NCI-H510A (cell line): ENCODE data around the gene CLASRP.

Source experiments
- DNase-seq: peaks from one replicate; lab custom pipeline; 2025; lab: John Stamatoyannopoulos, UW

CLASRP gene

DNA sequence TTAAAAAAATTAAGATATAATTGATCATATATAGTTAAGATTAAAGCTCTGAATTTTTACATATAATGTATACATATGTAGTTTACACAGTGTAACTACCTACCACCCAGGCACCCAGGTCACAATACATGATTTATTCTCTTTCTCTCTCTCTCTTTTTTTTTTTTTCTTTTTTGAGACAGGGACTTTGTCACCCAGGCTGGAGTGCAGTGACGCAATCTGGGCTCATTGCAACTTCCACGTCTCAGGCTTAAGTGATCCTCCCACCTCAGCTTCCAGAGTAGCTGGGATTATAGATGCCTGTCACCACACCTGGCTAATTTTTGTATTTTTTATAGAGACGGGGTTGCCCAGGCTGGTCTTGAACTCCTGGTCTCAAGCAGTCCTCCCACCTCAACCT, 18.8 kb upstream of the CLASRP start:
- no peak for DNase-seq

GRCh38 chr19:45021971-45022370, 16.9 kb upstream of the CLASRP start:
- no peak for DNase-seq

DNA sequence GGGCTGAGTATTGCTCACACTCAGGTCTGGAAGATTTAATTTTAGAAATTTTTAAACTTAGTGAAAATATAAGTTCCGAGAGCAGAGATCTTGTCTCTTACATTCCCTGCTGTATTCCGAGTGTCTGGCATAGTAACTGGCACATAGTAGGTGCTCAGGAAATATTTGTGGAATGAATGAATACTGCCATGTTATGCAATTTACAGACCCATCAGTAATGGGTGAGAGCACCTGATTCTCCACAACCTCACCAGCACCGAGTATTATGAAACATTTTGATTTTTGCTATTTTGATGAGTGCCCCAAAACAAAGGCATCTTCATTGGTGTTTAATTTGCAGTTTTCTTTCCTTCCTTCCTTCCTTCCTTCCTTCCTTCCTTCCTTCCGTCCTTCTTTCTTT, 15.8 kb upstream of the CLASRP start:
- DNase-seq = no peak

DNA sequence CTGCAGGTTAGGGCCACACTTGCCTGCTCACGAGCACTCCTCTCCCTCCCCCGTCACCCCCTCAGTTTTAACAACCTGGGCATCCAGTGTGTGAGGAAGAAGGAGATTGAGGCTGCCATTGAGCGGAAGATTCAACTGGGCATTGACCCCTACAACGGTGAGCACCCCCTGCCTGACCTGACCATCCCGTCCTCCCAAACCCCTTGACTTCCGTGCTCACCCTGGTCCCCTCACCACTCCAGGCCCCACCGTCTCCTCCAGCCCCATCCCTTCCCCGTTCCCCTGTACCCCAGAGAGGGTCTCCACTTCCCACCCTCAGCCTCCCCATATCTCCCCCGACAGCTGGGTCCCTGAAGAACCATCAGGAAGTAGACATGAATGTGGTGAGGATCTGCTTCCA, 13.6 kb upstream of the CLASRP start:
- DNase-seq = no peak

DNA sequence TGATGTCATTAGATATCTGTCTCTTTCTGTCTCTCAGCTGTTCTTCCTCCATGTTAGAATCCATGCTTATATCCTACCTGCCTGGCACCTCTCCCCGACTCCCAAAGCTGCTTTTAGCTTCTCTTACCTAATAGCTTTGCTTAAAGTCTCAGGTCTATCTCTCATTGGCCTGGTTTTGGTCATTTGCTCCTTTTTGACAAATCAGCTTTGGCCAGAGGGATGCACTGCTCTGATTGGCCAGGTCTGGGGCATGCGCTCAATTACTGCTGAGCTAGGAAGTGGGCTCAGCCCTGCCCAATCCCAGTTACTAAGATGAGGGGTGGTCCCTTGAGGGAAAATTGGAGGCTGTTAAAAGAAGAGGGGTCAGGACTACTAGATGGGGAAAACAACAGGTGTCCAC, 11.5 kb upstream of the CLASRP start:
- DNase-seq = no peak

DNA sequence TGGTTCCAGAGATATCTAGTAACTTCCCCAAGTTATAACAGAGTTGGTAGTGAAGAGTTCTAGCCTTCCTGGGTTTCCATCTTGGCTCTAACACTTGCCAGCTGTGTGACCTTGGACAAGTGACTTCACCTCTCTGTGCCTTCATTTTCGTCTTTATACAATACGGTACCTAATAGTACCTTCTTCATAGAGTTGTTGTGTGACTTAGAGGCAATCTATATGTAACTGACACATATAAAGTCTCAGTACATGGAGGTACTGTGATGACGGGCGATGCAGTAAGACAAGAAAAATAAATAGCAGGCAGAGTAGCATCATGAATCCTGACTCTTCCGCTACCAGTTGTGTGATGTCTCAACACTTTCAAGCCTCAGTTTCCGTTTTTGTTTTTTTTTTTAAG, 8.0 kb upstream of the CLASRP start:
- DNase-seq = no peak

GRCh38 chr19:45032421-45032820, 6.4 kb upstream of the CLASRP start:
- DNase-seq = no peak

- DNase-seq = no peak
Measured at GRCh38 chr19:45035755-45036154, 3.1 kb upstream of the CLASRP start.

GRCh38 chr19:45037393-45038169, 1.3 kb upstream of the CLASRP start:
- no peak for DNase-seq

- DNase-seq = no peak
Measured at GRCh38 chr19:45040059-45040771, 1.4 kb downstream of the CLASRP start.

DNA sequence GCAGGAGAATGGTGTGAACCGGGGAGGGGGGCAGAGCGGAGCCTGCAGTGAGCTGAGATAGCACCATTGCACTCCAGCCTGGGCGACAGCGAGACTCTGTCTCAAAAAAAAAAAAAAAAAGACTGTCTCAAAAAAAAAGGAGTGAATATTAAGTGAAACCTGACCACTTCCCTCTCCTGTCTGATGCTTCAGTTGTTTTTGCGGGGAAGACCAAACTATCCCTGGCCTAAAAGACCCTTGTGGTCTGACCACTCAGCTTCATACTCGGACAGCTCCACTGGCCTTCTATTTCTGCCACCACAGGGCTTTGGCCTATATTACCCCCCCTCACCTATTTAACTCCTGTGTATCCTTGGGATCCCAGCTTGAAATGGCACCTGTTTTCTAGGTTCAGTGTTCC, 2.3 kb downstream of the CLASRP start:
- no peak for DNase-seq

- no peak for DNase-seq
Measured at GRCh38 chr19:45045671-45046353, 7.0 kb downstream of the CLASRP start.

- DNase-seq = no peak
Measured at GRCh38 chr19:45046355-45046754, 7.5 kb downstream of the CLASRP start.

- no peak for DNase-seq
Measured at GRCh38 chr19:45047188-45047797, 8.4 kb downstream of the CLASRP start.

DNA sequence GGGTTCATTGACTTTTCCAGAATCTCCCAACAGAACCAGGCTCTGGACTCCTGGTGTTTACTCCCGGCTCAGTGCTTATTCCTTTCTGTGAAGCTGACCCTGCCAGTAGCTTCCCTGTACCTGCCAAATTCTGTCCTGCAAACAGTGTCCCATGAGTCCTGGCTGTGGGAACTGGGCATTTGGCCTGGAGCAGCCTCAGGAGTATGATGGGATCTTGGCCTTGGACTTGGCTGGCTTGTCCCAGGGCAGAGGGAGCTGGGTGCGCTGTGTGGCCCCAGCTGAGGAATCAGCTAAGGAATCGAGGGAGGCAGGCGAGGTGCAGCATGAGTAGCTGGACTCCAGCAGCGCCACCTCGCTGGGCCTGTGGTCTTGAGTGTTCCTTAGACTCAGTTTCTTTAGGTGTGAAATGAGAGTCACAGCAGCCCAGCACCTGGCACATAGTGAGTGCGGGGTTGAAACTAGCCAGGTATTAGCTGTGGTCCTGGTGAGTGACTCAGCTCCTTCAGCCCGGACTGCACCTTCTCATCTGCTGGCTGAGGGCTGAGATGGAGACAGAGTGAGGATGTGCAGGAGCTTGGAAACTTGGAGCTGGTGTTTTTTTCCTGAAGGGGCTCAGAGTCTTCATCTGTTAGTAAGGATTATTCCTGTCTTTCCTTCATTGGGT, 10.4 kb downstream of the CLASRP start:
- no peak for DNase-seq

DNA sequence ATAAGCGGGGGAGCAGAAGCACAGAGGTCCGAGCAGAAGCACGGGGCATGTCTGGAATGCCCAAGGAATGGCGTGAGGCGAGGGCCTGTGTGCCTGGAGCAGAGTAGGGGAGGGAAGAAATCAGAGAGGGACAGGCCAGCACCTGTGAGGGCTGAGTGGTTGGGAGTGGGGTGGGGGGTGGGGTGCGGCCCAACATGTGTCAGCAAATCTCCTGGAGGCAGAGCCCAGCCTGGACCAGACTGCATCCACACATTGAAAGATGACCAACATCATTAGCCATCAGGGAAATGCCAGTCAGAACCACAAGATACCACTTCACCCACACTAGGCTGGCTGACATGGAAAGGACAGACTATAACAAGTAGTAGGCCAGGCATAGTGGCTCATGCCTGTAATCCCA, 11.2 kb downstream of the CLASRP start:
- no peak for DNase-seq

- DNase-seq = no peak
Measured at GRCh38 chr19:45051929-45052579, 13.2 kb downstream of the CLASRP start.

DNA sequence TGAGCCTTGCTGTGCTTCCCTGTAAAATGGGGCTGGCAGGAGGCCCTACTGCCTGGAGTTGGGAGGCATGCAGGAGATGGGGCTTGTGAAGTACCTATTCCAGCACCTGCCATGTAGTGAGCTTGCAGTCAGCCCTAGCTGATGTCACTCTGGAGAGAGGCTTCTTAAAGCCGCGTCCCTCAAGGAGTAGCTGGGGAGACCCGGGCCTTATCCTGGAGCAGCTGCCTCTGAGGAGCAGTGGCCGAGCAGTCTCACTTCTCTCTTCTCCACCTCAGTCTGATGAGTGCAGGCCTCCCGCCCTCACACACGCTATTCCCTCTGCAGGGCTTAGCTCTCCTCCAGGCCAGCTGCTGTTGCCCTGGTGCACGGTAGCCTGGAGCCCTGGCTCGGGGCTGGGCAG, 18.0 kb downstream of the CLASRP start:
- DNase-seq = no peak

- no peak for DNase-seq
Measured at GRCh38 chr19:45057444-45057843, 18.6 kb downstream of the CLASRP start.

GRCh38 chr19:45058622-45059159, 19.8 kb downstream of the CLASRP start:
- DNase-seq = no peak

DNA sequence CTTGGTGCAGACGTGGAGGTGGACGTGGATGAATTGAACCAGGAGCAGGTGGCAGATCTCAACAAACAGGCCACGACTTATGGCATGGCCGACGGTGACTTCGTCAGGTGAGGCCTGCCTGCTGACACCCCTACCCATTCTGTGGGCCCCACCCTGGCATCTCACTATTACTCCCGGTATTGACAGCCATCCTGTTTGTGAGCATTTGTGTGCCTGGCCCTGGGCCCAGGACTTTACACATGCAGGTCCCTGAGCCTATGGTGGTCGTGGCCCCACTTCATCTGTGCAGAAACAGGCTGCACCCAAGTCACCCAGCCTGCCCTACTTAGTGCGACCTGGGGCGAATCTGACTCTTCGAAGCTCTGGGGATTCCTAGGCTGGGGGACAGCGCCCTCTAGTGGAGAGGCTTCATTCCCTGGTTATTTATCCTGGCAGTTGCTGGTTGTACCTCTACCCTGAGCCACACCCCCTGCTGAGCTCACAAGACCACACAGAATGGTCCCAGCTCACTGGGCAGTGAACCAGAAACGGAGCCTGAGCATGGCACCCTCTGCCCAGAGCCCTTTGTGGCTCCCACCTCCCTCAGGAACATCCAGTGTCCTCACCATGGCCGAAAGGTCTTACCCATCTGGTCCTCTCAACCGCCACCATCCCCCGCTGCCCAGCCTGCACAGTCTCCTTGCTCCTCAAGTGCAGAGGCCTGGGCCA, 20.6 kb downstream of the CLASRP start:
- DNase-seq = peak; percentile 30
